Activated CD8-positive, alpha-beta memory T cell treated with anti-CD3 and anti-CD28 coated beads, Interleukin-2, amount 50 U/mL, for 4 hours (primary cell): ENCODE results near the gene DBF4.
"Not testable (repeated sequence)": the region's sequence is repeated elsewhere in the genome, so short reads cannot be mapped to it uniquely, and the experiment has no call there.

Experiments
- DNase-seq: peaks from one replicate; pipeline ENCODE4 v3.0.0-alpha.2; 2020

The DBF4 gene

GRCh38 chr7:87876040-87876868 lies at the start of gene DBF4, which contains the start of gene SLC25A40:
Gene DBF4 (plus strand): TSS chr7:87876493. CDS start chr7:87876733, 240 bp downstream.
Gene SLC25A40 (minus strand): TSS chr7:87876360. CDS start chr7:87858727, 17,633 bp downstream.
- peak; percentile 97 for DNase-seq

- not testable (repeated sequence) for DNase-seq
These were observed 47.9 kb upstream of the DBF4 start for GRCh38 chr7:87828383-87828782.

- DNase-seq, result no peak
These were observed 45.2 kb upstream of the DBF4 start for GRCh38 chr7:87831097-87831496.

- DNase-seq, result no peak
These were observed 43.2 kb upstream of the DBF4 start for GRCh38 chr7:87833130-87833529.

GRCh38 chr7:87837597-87837996 lies 38.7 kb upstream of the DBF4 start:
- no peak for DNase-seq

- no peak for DNase-seq
These were observed 25.3 kb upstream of the DBF4 start for GRCh38 chr7:87850836-87851593.

GRCh38 chr7:87852306-87852705 lies 24.0 kb upstream of the DBF4 start:
- no peak for DNase-seq

GRCh38 chr7:87853237-87853864 lies 22.9 kb upstream of the DBF4 start:
- no peak for DNase-seq

- no peak for DNase-seq
These were observed 17.7 kb upstream of the DBF4 start for GRCh38 chr7:87858417-87859100.

- no peak for DNase-seq
These were observed 10.2 kb upstream of the DBF4 start for GRCh38 chr7:87866089-87866488.

GRCh38 chr7:87866533-87866932 lies 9.8 kb upstream of the DBF4 start:
- not testable (repeated sequence) for DNase-seq

GRCh38 chr7:87870471-87870870 lies 5.8 kb upstream of the DBF4 start:
- DNase-seq, result no peak

- DNase-seq, result no peak
These were observed 3.9 kb upstream of the DBF4 start for GRCh38 chr7:87872346-87872745.

- not testable (repeated sequence) for DNase-seq
These were observed 3.0 kb upstream of the DBF4 start for GRCh38 chr7:87873328-87873727.

- DNase-seq, result no peak
These were observed 2.2 kb upstream of the DBF4 start for GRCh38 chr7:87874066-87874465.

GRCh38 chr7:87875151-87876039 lies 898 bp upstream of the DBF4 start:
- peak; percentile 23 for DNase-seq

GRCh38 chr7:87876869-87877234 lies 559 bp downstream of the DBF4 start:
- DNase-seq, result peak; percentile 35

- DNase-seq, result no peak
These were observed 1.2 kb downstream of the DBF4 start for GRCh38 chr7:87877366-87878040.

- no peak for DNase-seq
These were observed 2.0 kb downstream of the DBF4 start for GRCh38 chr7:87878208-87878735.

GRCh38 chr7:87882151-87882937 lies 6.1 kb downstream of the DBF4 start:
- DNase-seq, result no peak
